GM21381 (cell line): ENCODE data around the gene JPH4.
A peak's percentile ranks its signal among the peaks of the same experiment; 100 is the strongest.

Experiments used
- ATAC-seq: cut with Tn5 transposase; IDR thresholded peaks from one replicate; pipeline ENCODE4 v1.9.1; 2021; ENCODE audit warnings: mild to moderate bottlenecking, moderate library complexity; ENCODE audit not compliant: unreplicated experiment

Gene JPH4

DNA sequence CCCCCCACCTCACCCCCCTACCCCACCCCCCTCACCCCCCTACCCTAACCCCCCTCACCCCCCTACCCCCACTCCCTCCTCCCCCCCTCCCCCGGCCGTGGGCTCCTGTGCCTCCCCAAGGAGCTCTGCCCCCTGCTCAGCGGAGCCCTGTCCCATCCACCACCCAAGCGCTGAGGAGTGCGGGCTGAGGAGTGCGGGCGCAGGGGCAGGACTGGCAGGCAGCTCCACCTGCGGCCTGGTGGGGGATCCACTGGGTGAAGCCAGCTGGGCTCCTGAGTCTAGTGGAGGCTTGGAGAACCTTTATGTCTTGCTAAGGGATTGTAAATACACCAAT is 2.3 kb upstream of the JPH4 start:
- ATAC-seq: no peak

DNA sequence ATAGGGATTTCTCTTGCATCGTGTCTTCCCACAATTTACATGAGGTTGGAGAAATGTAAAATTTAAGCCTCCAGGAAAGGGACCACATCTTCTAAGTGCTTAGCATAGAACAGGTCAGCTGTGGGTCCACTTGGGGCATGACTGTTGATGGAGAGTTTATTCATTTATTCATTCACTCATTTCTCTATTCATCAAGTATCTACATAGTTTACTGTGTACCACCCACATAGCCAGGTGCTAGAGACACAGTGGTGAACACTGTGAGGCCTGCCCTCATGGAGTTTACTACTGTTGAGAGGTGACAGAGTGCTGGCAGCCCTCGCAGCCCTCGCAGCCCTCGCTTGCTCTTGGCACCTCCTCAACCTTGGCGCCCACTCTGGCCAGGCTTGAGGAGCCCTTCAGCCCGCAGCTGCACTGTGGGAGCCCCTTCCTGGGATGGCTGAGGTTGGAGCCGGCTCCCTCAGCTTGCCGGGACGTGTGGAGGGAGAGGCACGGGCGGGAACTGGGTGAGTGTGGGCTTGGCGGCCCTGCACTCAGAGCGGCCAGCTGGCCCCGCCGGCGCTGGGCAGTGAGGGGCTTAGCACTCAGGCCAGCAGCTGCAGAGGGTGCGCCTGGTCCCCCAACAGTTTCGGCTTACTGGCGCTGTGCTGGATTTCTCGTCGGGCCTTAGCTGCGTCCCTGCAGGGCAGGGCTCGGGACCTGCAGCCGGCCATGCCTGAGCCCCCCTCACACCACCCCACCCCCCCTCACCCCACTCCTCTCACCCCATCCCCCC is 1.7 kb upstream of the JPH4 start:
- ATAC-seq: no peak

DNA sequence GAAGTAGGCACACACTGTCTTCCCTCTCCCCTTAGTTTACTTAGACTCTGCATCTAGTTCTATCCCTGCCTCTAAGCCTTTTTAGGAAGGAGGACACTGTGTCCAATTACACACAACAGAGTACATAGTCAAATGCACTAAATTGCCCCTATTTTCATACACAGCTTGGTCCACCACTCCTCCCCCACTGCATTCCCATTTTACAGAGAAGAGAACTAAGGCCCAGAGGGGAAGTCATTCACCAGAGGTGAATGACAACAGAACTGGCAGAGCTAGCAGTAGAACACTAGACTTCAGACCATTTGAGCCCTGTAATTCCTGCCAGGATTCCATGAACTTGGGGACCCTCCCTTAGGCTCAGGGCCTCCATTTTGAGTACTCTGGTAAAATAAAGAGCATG is 1.1 kb upstream of the JPH4 start:
- ATAC-seq: no peak

DNA sequence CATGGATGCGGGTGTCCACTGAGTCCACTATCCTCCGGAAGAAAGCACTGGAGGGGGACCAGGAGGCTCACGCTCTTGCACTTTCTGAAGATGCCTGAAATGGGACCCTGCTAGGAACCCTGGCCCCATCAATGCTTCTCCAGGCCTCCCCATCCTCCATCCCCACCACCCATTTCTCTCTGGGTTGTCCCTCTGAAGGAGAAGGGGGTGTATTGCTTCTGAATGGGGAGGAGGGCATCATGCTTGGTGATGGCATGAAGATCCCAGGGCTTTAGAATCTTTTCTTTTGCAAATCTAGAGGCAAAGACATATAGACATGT is 681 bp upstream of the JPH4 start:
- no peak for ATAC-seq

DNA sequence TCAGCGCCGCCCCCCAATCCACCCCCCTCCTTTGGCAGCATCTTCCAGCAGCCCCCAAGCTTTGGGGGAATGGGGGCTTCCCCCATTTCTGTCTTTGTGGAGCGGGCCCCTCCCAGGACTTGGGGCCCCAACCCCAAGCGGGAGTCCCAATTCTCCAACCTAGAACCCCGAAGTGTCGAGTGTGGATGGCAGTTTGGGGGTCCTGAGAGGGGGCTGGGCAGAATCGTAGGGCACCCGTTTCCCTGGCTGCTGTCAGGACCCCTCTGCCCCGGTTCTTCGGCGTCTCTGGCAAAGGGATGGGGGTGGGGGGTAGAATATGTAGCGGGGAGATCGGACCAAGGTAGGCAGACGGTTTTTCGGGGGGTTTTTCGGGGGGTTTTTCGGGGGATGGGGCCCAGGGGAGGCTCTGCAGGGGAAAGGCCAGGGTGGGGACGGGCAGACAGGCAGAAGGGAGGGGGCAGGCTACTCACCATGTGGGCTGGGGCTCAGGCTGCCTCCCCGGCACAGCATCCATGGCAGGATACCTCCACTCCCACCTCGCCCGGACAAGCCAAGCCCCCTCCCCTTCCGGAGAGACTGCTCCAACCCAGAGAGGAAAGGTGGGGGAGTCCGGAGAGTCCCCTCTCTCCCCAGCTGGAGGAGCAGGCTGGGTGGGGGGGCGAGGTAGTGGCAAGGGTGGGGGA is 739 bp downstream of the JPH4 start:
- no peak for ATAC-seq

DNA sequence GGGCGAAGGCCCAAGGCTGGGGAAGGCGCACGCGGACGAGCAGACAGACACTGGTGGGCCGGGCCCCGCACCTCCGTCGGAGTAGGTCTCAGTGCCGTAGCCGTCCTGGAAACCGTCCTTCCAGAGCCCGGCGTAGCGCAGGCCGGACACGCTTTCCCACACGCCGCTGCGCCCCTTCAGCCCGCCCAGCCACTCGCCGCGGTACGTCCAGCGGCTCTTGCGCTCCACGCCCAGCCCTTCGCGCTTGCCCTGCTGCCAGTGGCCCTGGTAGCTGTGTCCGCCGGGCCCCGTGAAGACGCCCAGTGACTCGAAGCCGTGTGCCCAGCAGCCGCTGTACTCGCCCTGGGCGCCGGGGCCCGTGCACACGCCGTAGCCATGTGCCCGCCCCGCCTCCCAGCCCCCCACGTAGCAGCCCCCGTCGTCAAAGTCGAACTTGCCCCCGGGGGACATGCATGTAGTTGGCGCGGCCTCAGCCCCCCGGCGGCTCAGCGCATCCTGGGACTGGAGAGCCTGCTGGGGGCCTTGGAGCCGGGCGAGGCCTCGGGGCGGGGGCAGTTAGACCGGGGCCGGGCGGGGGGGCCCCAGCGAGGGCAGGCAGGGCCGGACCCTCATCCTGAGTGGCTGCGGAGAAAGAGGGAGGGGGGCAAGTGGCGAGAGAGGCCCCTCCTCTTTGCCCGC is 1.4 kb downstream of the JPH4 start:
- ATAC-seq: no peak

DNA sequence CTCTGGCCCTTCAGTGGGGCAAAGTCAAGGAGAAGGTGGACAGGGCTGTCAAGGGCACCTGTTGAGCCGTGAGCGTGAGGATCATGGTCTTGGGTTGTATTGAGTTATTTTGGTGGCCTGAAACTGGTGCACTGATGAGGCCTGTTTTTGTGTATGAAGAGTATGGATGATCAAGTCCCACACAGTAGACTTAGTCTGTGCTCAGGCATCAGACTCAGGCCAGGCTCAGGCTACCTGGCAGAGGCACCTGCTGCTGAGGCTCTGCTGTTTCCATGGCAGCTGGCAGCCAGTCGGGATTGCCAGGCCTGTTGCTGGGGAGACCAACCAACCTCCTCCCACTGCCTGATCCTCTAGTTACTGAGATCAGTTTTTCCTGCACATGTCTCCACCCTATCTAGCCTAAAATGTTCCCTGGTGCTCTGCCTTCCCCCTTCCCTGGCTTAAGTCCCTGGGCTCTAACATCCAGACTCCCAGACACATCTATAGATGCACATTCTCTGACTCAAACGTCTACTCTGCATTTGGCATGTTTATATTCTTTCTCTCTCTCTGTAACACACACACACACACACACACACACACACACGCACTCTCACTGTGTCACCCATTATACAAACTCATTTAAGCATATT is 5.1 kb downstream of the JPH4 start:
- ATAC-seq: no peak

DNA sequence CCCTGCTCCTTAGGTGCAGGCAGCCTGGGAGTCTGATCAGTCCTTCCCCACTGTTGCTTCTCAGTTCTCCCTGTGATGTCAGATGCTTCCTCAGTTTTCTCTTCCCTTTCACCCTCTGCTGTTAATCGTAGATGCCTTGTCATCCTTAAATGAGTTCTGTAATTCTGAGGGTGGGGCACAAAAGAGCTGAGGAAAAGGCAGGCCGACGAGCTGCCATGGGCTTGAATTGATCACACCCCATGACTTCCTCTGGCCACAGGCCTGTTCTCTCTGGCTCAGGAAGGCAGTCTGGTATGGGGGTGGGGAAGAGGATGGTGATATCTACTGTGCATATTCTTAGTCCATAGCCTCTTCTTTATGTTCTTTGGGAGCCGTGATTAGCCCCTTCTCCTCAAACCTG is 5.8 kb downstream of the JPH4 start:
- ATAC-seq: no peak

DNA sequence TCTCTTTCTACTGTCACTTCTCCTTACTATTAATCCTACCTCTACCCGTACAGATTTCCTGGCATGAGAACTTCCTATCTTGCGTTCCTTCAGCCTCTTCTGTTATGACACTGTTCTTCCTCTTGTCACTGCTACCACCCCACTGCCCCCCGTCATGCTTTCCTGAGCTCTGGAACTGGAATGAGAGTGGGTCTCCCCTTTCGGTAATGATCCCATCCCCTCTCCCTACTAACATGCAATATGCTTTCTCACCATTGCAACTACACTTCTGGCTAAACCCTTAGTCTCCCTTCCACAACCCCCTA is 6.1 kb downstream of the JPH4 start:
- no peak for ATAC-seq

DNA sequence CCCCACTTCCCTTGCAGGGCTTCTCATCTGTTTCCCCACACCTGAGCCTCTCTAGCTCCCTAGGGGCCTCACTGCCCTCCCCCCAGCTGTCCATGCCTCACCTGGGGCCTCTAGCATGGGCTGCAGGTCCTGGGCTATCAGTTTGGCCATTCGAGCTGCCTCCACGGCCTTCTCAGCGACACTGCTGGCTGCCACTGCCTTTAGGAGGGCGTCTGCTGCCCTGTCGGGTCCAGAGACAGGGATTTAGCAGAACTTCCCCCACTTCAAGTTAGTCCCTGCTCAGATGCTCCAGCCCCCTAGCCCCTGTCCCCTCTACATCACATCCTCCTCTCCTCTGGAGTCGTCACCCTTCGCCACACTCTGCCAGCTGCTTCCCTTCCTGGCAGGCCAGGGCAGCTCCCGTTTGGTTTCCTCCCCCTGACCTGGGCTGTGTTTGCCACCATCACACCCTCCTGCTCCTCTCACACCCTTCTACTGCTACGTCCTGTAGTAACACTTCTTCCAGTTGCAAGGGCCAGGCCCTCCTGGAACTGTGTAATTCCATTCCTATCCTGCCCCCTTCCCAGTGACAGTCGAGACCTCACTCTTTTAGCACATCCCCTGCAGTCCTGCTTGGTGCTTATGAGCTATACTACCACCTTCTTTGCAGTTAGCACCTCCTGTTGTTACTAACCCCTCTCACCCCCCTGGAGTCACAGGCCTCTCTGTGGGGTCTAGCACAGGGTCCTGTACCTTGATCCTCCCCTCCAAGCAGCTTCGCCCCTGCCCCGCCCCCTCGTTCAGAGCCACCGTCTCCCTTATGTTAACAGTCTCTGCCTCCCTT is 6.7 kb downstream of the JPH4 start:
- ATAC-seq: no peak

DNA sequence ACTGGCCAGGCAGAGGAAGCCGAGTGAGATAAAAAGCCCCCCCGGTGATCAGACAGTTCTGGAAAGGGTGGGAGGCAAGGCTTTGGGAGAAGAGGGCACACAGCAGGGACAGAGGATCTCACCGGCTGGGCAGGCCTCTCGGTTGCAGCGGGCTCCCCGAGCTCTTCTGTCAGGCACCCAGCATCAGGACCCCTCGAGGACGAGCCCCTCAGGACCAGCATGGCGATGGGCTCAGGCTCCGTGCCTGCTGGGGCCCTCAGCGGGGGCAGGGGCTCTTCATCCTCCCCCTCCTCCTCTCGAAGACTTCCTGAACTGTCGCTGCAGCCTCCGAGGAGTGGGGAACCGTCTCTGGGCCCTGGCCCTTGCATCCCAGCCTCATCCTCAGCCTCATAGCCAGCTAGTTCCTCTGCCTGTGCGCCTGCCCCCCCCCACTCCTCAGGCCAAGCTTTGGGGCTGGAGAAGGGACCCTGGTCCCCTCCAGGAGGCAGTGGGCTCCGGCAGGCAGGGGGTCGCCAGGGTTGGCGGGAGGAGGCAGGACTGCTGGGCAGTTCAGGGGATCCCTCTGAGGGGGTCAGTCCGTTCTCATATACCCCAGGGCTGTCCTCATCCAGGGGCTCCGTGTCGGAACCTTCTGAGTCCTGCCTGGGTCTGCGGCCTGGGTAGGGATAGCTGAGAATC is 7.6 kb downstream of the JPH4 start:
- no peak for ATAC-seq

DNA sequence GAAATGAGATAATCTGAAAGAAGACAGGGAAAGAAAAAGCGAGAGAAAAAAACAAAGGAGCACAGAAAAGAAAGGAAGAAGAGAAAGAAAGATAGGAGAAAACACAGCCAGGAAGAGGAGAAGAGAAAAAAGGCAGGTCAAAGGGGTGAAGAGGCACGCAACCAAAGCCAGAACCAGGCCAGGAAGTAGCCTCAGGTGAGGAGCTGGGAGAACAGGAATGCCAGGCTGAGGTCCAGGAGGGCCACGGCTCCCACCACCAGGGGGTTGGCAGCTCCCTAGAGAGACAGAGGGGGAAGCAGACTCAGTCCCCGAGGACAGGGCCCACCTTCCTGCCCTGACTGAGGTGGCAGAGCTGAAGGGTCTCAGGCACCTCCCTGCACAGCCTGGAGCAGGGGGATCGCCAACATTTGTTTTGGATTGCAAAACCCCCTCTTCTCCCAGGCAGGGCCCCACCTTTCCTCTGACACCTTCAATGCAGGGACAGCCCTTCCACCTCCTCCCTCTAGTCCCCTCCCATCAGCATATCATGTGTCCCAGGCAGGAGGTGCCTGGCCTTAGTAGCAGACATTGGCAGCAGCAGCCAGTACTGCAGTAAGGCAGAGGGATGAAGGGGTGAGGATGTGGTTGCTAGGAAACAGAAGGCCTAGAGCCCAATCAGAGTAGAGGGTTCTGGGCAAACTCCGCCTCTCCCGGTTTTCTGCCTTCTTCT is 9.0 kb downstream of the JPH4 start:
- ATAC-seq: no peak

DNA sequence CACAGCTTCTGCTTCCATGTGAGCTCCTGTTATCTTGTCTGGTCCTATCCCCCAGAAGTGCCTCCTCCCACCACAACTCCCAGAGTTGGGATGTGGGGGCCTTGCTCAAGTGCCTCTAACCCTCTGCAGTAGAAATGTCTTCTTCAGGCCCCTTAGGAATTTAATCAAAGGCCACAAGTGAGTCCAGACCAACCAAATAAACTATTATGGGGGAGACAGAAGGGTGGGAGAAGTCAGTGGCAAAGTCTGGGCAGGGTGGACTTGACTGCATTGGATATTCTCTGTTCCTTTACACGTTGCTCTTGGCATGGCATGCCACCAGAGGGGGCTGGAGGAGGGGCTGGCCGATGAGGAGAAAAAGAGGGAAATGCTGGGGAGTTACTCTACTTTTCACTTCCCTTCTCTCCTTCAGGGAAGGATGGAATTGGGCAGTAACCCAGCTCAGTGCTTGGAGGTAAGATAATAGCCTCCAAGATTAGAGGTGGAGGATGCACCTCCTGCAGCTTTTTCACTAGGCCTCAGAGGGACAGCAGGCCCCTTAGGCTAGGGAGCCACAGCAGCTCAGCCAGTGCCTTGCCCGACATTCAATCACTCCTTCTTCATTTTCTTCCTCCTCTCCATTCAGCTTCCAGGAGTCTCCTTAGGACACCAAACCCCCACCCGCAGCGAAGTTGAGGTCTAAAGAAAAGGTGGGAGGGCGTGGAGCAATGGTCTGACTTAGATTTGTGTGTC is 9.8 kb downstream of the JPH4 start:
- ATAC-seq: no peak

DNA sequence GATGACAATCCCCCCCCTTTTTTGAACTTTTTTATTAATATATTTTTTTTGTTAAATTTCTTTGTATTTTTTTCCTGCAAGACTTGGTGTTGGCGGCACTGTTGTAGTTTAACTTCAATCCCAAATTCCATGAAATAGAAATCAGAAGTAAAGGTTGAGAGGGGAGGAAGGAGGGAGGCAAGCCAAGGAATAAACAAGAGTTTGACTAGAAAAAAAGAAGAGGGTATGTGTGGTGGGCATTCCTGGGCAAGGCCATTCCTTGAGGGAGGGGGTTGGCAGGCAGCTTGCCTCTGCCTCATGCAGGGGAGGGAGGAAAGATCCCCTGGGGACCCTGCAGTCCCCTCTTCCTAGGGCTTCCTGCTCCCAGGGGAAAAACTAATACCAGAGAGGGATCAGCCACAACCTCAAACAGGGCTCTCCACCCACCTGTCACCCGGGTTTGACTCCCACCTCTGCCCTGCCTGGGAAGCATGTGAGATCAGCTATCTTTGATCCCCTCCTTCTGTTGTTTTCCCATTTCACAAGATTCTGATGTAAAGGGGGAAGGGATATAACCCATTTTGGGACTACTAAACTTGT is 10.5 kb downstream of the JPH4 start:
- no peak for ATAC-seq

DNA sequence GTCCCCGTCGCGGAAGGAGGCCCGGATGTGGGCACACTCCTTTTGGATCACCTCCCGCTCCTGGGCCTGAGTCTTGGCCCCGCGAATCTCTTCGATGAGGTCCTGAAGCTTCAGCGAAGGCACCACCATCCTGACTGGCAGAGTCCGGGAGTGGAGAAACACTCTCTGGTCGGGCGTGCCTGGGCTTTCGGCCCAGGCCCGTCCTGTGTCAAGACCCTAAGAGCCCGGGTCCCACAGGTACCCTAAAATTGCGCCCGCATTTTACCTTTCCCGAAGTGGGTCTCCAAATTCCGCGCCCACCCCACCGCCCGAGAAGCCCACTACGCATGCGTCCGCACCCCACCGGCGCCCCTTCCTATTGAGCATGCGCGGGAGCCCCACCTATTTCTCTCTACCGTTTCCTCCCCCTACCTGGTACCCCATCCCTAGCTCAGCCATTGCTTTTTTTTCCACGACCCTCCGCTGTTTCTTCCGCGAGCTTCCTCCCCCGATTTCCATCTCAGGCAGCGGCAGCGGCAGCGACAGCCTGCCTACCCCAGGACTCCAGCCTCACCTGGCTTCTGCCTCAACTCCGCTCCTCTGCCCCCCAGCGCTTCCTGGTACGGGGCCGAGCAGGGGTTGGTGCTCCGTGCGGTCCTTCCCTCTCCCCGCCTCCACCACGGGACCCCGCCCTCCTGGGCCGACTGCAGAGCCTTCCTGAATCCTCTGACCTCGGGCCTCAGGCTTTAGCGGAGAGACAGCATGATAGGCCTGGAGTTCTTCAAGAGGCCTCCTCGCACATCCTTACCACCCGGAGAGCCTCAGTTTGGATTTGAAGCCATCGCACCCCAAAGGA is 11.2 kb downstream of the JPH4 start, which contains the start of gene AP1G2:
AP1G2 (minus strand) TSS at position 606 of the 835 bp plus-strand sequence; CDS start at position 129, 477 bp downstream.
- ATAC-seq: peak; percentile 84

DNA sequence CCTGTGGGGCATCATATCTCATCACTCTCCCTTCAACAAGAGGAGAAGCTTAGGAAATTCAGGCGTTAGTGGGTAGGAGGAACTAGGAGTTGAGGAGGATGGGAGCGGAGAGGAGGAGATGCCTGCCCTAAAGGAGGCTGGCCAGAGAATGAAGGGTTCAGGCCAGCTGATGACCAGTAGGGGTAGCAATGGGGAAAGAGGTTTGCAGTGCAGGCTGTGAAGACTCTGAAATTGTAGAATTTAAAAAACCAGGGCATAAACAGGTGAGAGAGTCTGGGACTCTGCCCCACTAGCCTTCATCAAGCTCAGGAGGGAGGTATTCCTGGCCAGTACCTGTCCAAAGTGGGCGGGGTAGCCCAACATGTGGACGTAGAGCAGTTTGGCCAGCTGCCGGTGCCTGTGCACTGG is 11.8 kb downstream of the JPH4 start:
- ATAC-seq: no peak

DNA sequence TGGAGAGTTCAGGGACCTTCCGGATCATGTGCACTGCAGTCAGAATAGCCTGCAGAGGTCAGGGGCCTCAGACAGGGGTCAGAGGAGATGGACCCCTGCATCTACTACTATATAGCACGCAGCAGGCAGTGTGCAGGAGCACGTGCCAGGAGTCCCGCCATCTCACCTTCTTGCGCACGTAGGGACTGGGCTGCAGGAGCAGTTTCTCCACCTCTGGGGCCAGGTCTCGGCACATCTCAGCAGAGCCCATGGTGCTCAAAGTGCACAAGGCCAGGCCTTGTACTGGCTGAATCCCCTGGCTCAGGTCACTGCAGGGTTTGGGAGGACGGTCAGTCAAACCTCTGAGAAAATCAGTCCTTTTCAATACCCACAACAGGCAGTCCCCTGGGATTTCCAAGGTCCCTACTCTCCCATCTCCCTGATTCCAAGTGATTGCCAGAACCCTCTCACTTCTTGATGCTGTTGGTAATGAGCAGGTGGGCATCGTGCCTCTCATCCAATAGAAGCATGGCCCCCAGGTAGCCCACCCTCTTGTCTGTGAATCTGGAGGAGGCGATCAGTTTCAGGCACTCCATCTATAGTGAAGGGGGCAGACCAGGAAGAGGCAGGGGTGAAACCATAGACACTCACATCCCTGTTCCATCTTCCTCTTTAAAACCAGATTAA is 12.3 kb downstream of the JPH4 start:
- ATAC-seq: no peak
